Stimulated activated CD8-positive, alpha-beta memory T cell treated with anti-CD3 and anti-CD28 coated beads, Interleukin-15, amount 100 ng/mL, for 24 hours (primary cell): ENCODE measurements around the gene SOSTDC1.
"Not testable (repeated sequence)": the region's sequence is repeated elsewhere in the genome, so short reads cannot be mapped to it uniquely, and the experiment has no call there.

ENCODE experiments used
- DNase-seq: peaks from one replicate; pipeline ENCODE4 v3.0.0-alpha.2; 2020; ENCODE audit warnings: low read depth

Gene SOSTDC1, protein sequence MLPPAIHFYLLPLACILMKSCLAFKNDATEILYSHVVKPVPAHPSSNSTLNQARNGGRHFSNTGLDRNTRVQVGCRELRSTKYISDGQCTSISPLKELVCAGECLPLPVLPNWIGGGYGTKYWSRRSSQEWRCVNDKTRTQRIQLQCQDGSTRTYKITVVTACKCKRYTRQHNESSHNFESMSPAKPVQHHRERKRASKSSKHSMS

DNA sequence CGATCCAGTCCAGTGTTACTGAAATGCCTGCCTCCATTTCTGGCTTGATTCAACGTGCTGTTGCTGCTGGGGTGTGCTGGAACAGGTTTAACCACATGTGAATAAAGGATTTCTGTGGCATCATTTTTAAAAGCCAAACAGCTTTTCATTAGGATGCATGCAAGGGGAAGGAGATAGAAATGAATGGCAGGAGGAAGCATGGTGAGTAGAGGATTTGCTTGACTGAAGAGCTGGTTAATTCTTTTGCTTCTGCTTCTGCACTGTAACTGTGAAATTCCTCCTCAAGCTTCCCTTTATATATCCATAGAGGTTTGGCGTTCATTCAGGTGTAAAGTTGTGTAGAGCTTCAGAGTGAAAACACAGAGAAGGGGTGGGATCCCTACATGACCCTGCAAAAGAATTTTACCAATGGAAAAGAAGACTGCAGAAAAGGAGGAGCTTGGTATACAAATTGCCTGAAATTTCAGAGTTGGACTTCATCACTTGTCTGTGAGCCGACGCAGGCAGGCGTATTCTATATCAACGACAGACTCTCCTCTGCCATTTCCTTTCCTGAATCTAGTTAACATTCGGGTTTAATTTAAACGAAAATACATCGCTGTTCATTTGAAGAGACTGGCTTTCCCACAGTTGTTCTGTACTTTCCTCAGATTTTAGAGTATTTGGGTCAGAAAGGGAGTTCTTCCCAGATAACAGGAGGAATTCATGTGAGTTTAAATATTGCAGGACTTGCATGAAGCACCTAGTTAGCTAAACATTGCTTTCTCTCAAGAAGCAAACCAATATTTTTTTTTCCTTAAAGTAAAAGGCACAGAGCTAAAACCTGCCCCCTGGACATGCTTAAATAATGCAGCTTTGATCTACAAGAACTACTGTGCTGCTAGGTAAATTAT, at the start of gene SOSTDC1:
Gene SOSTDC1 (minus strand): TSS at position 270 of the 893 bp plus-strand sequence. CDS start 70 bp downstream, at position 200.
- DNase-seq, result no peak

DNA sequence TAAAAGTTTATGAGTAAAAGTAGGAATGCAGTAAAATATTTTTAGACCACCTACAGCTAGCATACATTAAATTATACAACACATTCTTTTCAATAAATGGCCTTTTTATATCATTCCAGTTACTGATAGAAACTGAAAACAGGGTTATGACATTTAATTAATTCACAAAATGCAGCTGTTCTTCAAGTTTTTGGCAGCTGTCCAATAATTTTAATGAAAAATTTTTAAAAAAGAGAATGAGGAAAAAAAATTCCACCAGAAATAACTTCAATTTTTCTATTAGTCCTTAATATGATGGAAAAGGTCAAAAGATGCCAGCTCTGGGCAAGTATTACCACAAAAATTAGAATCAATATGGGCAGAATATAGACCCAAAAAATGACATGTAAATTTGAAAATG, 49.2 kb upstream of the SOSTDC1 start:
- no peak for DNase-seq

DNA sequence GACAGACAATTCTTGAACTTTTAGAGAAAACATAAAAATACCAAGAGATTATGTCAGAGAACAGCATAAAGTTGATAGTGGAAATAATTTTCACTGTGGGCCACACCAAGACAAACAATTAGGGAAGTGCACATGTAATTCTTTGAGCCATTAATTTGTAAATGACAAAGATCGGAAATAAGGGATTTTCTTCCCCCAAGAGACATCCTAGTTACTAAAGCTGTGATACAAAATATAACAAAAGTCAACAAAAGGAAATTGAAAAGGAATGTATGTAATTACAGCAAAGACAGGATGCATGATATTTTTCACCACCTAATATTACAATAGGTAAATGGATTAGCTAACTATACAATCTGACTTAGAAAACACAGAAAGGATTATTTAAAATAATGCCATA, 48.7 kb upstream of the SOSTDC1 start:
- no peak for DNase-seq

DNA sequence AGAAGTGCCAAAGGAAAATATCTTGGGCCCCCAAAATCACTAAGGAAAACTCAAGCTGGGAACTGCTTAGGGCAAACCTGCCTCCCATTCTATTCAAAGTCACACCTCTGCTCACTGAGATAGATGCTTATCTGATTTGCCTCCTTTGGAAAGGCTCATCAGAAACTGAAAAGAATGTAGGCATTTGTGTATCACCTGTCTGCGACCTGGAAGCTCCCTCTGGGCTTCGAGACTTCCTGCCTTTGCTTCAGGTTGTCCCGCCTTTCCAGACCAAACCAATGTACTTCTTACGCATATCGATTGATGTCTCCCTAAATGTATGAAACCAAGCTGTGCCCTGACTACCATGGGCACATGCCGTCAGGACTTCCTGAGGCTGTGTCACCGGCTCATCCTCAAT, 46.6 kb upstream of the SOSTDC1 start:
- DNase-seq, result no peak

DNA sequence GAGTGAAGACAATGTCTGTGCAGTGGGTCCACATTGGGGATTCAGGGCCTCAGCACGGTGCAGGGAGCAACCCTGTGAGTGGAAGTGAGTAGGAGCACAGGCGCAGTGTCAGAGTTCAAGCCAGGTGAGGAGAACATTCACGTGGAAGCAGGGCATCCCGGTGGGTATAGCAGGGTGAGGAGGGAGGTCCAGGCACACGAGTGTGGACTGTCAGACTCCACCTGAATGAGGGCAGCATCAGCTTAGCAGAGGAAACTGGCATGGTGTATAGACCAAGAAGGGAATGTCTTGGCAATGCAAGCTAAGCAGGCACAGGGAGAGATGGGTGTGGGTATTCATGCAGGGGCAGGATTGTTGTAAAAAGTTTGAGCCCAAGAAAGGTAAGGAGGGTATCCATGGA, 45.8 kb upstream of the SOSTDC1 start:
- DNase-seq, result no peak

DNA sequence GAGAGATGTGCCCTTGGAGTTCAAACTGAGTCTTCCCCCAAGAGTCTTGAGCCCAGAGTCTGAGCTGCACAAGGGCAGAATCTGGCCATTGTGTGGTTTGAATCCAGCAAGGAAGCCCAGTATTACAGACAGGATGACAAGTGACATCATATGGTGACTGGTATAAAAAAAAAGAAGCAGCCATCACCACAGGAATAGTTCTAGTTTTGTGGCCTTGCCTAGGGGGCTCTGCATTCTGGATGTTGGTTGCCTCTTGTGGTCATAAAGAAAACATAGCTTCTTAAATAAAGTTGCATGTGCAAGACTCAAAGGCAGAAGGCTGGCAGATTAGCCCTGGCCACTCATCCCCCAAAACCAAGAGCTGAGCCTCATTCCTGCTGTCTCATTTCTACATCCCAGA, 44.3 kb upstream of the SOSTDC1 start:
- no peak for DNase-seq

DNA sequence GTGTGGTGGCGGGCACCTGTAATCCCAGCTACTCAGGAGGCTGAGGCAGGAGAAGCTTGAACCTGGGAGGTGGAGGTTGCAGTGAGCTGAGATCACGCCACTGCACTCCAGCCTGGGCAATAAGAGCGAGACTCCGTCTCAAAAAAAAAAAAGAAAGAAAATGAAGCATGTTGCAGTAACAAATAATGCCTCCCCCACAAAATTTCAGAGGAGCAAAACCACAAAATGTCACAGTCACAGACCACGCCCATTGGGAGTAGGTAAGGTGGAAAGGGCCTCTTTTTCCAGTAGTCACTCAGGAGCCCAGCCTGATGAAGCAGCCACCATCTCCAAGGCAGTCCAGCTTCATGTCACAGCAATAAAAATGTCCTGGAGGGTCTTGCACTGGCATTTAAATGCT, 40.9 kb upstream of the SOSTDC1 start:
- DNase-seq, result not testable (repeated sequence)

DNA sequence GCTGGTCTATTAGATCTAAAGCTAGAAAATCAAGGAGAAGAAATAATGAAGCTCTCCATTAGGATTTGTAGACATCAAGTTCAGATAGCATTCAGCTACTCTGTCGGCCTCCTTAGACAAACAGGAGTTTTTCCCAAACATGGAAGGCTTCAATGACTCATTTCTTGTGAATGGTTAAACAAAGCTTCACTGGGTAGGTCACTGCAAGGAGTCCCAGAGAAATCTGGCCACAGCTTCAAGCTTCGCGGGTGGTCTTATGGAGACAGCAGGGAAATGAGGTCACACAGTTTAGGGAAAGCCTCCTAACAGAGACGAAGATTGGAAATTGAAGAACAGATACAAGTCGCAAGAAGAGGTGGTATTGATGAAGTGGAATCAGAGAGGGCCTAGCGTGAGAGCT, 38.5 kb upstream of the SOSTDC1 start:
- no peak for DNase-seq

DNA sequence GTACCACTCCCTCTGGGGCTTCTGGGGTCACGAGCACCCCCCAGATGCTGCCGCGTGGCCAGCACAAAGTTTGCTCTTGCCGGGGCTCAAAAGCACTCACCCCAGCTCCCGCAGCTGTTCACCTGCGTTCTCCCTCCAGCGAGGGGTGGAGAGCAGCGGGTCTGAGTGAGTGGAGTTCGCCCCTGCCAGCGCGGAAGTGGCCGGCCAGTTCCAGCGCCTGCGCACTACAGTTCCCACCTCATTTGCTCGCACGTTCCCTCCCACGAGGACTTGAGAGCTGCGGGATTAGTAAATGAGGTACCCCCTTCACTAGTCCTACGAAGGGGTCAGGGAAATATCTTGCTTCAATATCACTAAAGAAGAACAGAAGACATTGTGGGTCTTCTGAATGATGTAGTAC, 36.8 kb upstream of the SOSTDC1 start:
- DNase-seq, result no peak

DNA sequence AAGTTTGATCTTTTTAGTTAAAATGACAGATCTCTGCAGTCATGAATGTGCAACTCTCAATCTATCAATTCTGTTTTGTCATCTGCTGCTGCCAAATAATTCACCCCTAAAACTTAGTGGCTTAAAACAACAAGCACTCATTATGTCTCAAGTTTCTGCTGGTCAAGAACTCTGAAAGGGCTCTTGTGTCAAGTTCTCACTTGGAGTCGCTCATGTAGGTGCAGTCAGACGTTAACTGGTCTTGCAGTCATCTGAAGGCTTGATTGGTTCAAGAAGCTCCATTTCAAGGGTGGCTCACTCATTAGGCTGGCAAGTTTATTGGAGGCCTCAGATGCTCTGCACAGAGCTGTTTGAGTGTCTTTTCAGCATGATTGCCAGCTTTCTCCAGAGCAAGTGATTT, 32.6 kb upstream of the SOSTDC1 start:
- DNase-seq, result no peak

DNA sequence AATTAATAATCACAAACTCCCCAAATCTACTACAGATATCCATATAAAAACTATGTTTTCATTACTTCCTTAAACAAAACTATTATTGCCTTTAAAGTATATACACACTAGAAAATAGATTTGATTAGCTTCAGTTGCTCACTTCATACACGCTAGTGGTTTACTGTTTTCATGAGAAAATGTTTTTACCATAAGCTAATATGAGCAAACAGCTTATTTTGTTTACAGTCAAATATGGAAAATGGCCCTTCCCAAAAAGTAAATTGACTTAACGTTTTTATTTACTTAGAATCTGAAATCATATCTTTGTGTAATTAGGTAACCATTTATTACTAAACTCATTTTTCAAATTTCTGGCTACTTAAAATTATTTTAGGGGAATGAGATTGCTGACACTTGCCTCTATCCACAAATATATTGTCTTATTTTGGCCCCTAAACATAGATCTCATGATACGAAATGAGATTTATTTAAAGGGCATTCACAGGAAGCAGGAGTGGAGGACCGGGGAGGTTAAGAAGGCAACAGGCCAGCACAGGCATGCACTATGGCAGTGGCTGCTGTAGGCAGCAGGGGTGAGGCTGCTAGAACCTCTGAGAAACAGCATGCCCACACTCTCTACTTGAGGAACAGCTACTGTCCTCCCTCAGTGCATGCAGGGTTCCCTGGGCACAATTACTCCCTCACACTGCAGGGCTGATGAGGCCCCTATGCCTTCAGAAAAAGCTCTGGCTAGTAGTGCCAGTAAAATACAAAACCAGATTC, 29.6 kb upstream of the SOSTDC1 start:
- DNase-seq, result no peak

DNA sequence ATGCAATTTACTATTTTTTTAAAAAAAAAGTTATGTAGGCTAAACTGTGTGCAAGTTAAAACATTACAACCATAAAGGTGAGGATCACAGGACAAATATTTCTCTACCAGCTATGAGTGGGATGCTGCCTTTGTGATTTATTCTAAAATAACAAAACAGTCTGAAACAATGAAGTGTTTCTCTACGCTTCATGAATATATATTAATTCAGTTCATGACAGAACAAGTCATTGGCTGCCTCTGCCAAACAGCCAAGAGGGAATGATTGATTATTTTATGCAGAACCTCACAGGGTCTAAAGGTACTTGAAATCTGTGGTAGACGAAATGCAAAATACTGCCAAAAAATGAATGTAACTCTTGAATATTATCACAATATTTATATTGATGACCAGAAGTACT, 29.0 kb upstream of the SOSTDC1 start:
- no peak for DNase-seq

DNA sequence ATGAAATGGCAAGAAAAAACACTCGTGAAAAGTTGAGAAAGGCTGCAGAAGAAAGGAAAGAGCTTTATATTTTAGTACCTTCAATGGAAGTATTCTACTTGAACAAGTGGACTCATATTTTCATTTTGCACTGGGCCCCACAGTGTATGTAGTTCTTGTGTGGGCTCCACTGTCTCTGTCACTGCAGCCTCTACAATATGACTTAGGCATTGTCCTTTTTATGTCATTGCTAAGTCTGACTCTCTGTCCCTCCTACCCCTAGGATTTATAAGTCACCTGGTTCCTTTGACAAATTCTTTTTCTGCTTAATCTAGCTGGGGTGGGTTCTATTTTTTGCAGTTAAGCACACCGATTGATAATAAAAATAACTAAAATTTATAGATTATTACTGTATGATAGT, 27.7 kb upstream of the SOSTDC1 start:
- no peak for DNase-seq

DNA sequence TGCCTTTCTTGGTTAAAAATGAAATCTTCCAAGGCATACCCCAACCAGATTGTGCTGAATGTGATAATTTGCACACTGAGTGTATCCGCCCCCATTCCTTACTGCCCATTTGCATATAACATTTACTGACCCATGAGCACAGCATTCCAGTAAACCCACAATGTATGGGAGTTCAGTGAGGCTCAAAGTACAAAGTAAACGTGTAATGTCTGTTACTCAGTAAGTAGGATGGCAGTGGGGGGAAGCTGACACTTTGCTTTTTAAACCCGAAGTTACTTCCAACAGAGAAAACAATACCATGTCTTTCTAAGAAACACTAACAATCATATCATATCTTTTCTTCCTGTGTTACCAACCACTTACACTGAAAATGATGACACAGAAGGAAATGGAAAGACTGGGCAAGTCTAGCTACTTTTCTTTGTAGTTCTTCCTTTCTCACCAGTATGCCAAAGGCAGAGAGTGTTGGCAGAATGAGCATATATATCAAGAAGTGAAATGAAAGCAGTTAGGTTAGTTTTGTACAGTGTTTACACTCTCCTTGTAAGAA, 27.1 kb upstream of the SOSTDC1 start:
- DNase-seq, result no peak

DNA sequence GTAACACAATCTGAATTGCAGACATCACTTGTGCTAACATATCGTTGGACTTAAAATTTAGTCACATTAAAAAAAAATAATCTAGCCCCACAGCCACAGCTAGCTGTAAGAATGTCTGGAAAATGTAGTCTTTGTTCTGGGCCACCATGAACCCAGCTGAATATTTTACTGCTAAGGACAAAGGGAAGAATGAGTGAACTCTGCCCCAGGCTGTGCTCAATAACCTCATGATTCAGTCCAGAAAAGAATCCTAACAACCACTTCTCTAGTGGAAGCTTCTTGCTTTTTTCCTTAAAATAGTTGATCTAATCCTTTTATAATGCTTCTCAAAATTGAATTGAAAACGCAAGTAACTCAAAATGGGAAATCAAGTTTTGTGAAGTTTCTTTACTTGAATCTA, 25.6 kb upstream of the SOSTDC1 start:
- no peak for DNase-seq

DNA sequence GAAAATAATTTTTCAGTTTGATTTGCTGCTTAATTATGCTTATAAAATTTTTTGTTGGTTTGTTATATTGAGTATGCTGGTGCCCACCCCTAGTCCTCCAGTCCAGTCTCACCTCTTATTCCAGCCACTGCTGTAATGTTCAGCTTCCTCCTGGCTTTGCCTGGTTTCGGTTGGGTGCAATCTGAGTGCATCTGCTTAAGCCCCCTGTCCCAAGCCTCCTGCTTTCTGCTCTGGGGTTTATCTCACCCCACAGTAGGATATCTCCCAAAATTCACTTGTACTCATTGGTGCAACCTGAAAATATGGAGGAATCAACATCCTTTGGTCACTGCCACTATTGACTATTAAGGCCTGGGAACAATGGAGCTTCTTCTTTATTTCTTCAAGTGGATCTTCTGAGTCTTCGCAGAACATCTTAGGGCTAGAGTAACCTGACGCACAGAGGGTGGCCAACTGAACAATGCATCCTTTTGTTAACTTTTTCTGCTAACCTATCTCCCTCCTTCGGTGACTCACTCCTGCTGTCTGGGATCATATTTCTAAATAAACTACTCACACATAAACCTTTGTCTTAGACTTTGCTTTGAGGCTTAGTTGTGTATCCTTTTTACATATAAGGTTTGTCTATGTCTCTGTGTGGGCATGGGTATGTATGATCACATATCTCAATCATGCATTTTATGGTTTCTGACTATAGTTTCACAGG, 19.1 kb upstream of the SOSTDC1 start:
- DNase-seq, result no peak

DNA sequence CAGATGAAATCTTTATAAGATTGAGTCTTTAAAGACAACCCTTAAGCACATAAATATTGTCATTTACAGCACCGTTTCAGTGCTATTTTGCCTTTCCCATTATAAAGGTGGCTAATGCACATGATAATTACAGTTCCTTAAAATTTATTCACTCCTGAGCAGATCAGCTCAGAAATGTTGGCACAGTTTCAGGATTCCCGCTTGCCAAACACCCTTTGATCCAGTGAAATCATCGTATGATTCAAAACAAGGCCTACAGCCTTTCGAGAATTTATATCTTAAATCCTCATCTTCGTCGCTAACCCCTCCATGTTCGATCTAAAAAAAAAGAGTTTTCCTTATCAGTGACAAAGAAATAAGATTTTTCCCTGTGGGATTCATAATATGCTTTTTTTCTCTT, 14.1 kb upstream of the SOSTDC1 start:
- DNase-seq, result no peak

DNA sequence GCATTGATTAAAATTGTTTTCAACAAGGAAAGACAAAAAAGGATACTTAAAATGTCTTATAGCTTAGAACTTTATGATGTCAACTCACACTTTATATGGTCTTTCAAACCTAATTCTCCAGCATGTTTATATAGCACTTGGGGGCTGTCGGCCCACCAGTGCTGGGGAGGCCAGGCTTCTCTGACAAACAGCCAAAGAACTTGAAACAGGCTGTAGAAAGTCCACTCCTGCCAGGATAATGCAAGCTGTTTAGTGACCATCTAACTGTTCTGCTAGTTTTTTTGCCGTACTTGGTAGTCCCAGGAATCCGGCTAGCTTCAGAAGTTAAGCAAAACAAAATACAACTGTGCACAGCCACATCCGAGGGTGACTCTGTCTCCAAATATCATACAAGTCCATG, 13.6 kb upstream of the SOSTDC1 start:
- DNase-seq, result no peak

DNA sequence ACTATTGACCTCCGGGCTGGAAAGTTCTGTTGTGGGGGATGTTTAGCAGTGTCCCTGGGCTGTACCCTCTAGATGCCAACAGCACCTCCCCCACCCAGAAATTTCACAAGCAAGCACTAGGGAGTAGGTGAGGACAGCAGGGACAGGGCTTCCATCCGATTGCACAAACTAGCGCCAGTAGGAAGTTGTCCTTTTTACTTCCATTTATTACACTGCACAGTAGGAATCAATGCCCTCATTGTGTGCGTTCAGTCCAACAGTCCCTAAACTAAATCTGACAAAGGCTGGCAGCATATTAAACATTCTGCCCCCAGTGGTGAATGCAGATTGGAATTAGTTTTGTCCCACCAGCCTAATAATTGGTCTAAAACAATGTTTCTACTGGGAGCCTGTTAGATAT, 6.4 kb upstream of the SOSTDC1 start:
- no peak for DNase-seq

DNA sequence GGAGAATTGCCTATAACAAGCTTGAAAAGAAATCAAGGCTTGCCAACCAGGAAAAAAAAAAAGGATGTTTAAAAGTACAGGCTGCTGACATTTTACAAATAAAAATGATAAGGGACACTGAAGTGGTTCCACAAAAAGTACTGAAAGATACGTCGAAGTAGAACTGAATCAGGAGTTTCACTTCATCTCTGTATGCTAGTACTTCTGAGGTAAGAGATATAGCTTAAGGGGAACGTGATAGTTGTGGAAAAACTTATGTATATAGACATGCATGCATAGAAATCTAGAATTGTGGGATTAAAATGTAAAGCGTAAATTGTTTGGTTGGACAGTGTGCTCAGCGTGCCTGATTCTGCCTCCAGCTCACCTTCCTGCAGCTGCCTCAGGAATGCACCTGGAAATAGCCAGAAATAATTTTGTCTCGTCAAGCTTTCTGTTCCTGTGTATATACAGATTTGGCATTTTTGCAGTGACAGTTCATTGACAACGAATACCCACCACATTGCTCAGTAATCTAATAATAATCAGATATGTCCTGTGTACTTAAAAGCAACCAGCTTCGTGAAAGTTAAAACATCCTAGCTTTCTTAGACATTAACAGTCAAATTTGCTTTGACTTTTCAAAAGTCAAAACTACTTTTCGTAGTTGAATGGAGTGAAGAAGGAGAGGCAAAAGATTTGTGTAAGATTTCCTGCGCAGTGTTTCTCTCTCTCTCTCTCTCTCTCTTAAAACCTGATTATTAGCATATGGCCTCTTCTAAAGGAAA, 1.4 kb downstream of the SOSTDC1 start:
- DNase-seq, result no peak

DNA sequence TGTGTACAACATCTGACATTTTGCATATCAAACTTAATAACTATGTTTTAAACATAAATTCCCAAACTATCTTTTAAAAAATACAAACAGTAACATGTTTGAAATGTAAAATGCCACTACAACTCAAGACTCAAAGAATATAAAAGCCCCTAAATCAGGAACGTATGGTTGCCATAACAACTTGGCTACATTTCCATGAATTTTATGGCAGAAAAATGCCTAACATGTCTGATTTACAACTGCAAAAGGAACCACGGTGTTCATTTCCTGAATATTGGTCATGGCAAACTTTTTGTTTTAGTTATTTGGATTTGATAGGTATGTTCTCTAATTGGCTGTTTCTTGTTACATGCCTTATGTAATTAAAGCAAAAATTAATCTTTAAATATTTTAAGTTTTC, 2.0 kb downstream of the SOSTDC1 start:
- no peak for DNase-seq
